ENCODE results near the gene ITPR2. TPM values are rescaled to one million over a fixed set of nuclear protein-coding genes. Genes with fewer than 3 reads are reported as not detected.

Gene ITPR2
- total RNA-seq, 4 donors from 2014 or later, result 42.8 to 62.5 (median 52.1) TPM

- TF ChIP-seq CTCF (IDR thresholded peaks at IDR 0.05) (no peak), POLR2A (IDR thresholded peaks at IDR 0.05) (no peak)
- no peak for DNase-seq (ENCODE audit: low spot score in 2 of 2)
- intact Hi-C loops (cut with DNase I; ENCODE audit: low total_unique reads), result no loop called here
- no peak overlapping the region for H3K4me3 ChIP-seq (ENCODE audit: low read depth, poor library complexity, severe bottlenecking)
- 76 to 77% methylated on average over 6 of the region's 6 CpGs for WGBS, 2 donors
Observed at GRCh38 chr12:26631846-26632245, 201.1 kb downstream of the ITPR2 start.

DNA sequence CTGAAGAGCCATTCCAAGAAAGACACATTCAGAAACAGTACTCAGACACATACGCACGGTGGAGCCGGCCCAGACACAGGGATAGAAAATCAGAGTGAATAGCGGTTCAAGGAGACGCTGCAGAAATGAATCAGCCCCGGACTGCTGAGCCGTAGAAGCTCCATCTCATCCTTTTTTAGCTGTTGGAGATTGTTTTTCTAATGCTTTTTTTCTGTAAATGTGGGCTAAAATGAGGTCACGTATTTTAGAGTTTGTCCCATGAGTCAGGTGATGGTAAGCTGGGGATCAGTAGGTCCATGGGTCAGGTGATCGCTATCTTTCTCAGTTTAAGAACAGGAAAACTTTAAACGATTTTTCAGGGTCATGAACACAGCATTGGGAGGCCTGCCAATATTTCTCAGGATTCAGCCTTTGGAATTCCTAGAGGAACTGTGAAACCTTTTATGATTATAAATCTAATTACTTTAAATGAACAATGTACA, 202.4 kb downstream of the ITPR2 start:
- DNase-seq (ENCODE audit: low spot score in 2 of 2), result no peak
- 80 to 86% methylated on average over 10 of the region's 10 CpGs for WGBS, 2 donors
- intact Hi-C loops (cut with DNase I; ENCODE audit: low total_unique reads), result no loop called here
- H3K4me3 ChIP-seq (ENCODE audit: low read depth, poor library complexity, severe bottlenecking), result no peak overlapping the region
- no peak for TF ChIP-seq CTCF (IDR thresholded peaks at IDR 0.05)
- no peak for TF ChIP-seq POLR2A (IDR thresholded peaks at IDR 0.05)

GRCh38 chr12:26629864-26630263, 203.1 kb downstream of the ITPR2 start:
- DNase-seq (ENCODE audit: low spot score in 2 of 2), result no peak
- no peak overlapping the region for H3K4me3 ChIP-seq (ENCODE audit: low read depth, poor library complexity, severe bottlenecking)
- WGBS, 2 donors, result 55 to 68% methylated on average over 1 of the region's 1 CpG
- no peak for TF ChIP-seq POLR2A (IDR thresholded peaks at IDR 0.05)
- TF ChIP-seq CTCF (IDR thresholded peaks at IDR 0.05), result no peak
- intact Hi-C loops (cut with DNase I; ENCODE audit: low total_unique reads), result no loop called here

DNA sequence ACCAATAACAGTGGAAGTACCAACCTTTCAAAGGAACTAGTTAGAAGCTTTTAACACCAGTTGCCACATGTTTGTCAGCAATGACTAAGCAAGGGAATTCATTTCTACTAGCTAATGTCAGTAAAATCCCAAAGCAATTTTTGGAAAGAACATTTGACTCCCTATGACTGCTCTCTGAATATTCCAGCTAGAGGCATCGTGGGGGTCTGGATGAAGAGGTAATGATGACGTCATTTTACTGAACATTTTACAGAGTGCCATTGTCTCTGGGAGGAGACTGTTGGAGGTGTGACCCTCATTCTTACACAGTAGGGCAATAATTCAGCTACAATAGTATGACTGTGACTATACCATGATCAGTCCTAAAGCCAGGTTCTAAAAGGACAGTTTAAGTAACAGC, 204.8 kb downstream of the ITPR2 start:
- TF ChIP-seq CTCF (IDR thresholded peaks at IDR 0.05), result no peak
- TF ChIP-seq POLR2A (IDR thresholded peaks at IDR 0.05), result no peak
- 68 to 70% methylated on average over 2 of the region's 2 CpGs for WGBS, 2 donors
- DNase-seq (ENCODE audit: low spot score in 2 of 2), result no peak
- H3K4me3 ChIP-seq (ENCODE audit: low read depth, poor library complexity, severe bottlenecking), result no peak overlapping the region
- intact Hi-C loops (cut with DNase I; ENCODE audit: low total_unique reads), result no loop called here

- no peak overlapping the region for H3K4me3 ChIP-seq (ENCODE audit: low read depth, poor library complexity, severe bottlenecking)
- intact Hi-C loops (cut with DNase I; ENCODE audit: low total_unique reads), result no loop called here
- no peak for TF ChIP-seq POLR2A (IDR thresholded peaks at IDR 0.05)
- TF ChIP-seq CTCF (IDR thresholded peaks at IDR 0.05), result no peak
- 63 to 67% methylated on average over 4 of the region's 4 CpGs for WGBS, 2 donors
- DNase-seq (ENCODE audit: low spot score in 2 of 2), result no peak
Observed at GRCh38 chr12:26627335-26627734, 205.7 kb downstream of the ITPR2 start.

- H3K4me3 ChIP-seq (ENCODE audit: low read depth, poor library complexity, severe bottlenecking), result no peak overlapping the region
- 93 to 94% methylated on average over 4 of the region's 4 CpGs for WGBS, 2 donors
- DNase-seq (ENCODE audit: low spot score in 2 of 2), result no peak
- intact Hi-C loops (cut with DNase I; ENCODE audit: low total_unique reads), result no loop called here
- TF ChIP-seq POLR2A (IDR thresholded peaks at IDR 0.05) (no peak), CTCF (IDR thresholded peaks at IDR 0.05) (no peak)
Observed at GRCh38 chr12:26623136-26623535, 209.9 kb downstream of the ITPR2 start.

All from lower leg skin (tissue), 4 donors.